ENCODE data around the gene XPO6.

Gene XPO6

GRCh38 chr16:28093385-28093725 lies 118.4 kb downstream of the XPO6 start:
- DNase-seq, result no peak

GRCh38 chr16:28092721-28093384 lies 118.9 kb downstream of the XPO6 start:
- DNase-seq, result no peak

DNA sequence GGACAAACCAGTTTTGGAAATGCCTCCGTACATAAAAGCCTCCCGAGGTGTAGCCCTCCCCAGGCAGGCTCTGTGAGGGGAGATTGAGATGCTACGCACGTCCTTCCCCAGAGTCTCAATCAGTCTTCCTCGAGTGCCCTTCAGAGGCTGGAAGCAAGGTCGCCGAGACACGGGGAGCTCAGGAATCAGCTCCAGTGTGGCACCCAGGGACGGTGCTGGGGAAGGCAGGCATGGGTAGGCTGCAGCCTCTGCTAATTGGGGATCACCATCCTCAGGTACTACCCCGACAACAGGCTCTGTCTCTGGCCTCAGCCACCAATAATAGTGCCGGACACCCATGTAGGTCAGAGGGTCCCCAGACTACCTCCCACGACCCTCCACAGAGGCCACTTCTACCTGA lies 120.1 kb downstream of the XPO6 start:
- no peak for DNase-seq

GRCh38 chr16:28090646-28091377 lies 121.0 kb downstream of the XPO6 start:
- DNase-seq, result no peak

DNA sequence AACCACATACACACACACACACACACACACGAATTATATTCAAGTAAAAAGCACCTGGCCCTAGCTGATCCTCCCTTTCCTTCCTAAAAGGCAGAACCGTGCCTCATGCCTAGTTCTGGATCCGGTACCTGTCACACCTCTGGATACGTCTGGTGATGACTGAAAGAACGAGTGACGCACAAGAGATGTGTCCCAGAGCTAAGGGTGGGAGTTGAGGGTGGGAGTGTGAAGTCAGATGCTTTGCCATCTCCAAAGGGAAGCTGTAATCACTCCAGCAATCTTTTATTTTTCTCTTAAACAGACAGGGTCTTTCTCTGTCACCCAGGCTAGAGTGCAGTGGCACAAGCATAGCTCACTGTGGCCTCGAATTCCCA lies 121.8 kb downstream of the XPO6 start:
- peak in 3 of 58 donors; percentile 10 to 23 (median 14) for DNase-seq

- DNase-seq, result peak in 1 of 58 donors; percentile 24
Measured at GRCh38 chr16:28089205-28089991, 122.4 kb downstream of the XPO6 start.

DNA sequence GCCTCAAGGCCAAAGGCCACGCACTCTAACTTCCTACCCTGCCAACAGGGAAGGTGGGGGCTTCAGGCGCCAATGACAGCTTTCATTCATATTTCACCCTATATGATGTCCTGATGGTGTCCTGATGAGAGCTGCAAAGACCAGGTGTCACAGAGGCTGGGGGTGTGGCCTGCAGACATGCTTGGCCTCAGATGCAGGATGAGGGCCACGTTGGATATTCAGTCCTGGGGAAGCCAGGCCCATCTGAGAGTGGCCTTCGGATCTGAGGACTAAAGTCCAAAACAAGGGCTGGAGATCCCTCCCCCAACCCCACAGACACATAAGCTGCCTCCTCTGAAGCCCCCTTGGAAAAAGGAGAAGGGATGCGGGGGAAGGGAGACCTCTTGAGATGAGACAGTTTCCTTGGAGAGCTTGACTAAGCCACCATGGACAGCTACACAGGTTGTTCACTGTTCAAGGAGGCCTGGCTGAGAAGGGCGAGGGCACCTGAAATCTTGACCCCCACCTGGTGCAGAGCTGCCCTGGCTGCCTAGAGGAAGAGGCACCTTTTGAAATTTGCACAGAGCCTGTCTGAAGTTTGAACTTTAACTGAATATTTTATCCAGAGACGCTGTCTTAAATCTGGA lies 124.0 kb downstream of the XPO6 start:
- no peak for DNase-seq

DNA sequence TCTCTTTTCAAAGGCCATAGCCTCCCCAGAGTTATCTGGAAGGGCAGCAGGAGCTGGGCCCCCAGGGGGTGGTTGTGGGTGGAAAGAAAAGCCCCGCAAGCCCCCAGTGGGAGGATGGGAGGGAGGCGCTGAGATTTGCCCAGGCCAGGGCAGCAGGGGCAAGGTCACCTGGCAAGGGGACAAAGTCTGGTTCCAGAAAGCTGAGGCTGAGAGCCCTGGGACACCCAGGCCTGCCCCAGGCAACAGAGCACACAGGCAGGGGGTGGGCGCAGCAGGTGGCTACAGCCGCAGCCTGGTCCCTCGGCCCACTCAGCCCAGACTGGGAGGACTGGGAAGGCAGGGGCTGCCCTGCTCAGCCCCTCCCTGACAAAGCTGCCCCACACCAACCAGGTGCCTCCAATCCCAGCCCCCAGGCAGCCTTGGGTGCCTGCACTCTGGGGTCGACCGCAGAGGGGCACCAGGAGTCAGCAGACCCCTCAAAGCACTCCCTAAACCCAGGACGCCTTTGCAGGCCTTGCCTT lies 124.6 kb downstream of the XPO6 start:
- no peak for DNase-seq

GRCh38 chr16:28086186-28087139 lies 125.3 kb downstream of the XPO6 start:
- DNase-seq, result no peak

DNA sequence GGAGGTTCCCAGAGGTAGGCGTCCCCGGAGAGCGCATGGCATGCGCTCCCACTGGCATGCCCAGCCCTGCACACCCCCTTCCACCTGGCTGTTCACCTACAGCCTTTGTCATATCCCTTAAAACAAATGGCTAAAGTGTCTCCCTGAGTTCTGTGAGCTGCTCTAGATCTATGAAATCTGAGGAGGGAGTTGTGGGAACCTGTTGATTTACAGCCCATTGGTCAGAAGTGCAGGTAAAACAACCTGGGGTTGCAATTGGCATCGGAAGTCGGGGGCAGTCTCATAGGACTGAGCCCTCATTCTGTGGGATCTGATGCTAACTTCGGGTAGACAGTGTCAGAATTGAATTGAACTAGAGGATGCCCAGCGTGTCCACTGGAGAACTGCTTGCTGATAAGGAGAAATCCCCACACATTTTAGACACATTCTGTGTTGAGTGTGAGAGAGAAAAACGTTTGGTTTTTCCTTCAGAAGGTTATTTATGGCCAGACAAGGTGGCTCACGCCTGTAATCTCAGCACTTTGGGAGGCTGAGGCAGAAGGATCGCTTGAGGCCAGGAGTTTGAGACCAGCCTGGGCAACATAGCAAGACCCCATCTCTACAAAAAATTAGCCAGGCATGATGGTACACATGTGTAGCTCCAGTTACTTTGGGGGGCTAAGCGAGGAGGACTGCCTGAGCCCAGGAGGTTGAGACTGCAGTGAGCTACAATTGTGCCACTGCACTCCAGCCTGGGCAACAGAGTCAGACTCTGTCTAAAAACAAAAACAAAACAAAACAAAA lies 126.2 kb downstream of the XPO6 start:
- DNase-seq, result no peak

DNA sequence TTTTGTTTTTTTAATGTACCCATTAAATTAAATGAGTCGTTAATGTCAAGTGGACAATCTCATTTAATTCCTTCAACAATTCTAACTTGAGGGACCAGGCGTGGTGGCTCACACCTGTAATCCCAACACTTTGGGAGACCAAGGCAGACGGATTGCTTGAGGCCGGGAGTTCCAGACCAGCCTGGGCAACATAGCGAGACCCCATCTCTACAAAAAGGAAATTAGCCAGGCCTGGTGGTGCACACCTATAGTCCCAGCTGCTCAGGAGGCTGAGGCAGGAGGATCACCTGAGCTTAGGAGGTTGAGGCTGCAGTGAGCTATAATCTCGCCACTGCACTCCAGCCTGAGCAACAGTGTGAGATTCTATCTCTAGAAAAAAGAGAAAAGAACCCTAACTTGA lies 127.6 kb downstream of the XPO6 start:
- DNase-seq, result no peak

DNA sequence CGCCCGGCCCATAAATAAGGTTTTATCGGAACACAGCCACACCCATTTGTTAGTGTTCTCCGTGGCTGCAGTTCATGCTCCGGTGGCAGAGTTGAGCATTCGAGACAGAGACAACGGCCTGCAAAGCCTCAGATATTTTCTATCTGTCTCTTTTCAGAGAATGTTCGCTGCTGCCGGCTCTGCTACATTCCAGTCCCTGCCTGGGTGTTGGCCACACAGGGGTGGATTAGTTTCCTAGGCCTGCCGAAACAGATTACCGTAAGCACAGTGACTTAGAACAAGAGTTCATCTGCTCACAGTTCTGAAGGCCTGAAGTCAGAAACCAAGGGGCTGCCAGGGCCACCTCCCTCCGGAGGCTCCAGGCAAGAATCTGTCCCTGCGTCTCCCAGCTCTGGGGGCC lies 129.1 kb downstream of the XPO6 start:
- no peak for DNase-seq

- no peak for DNase-seq
Measured at GRCh38 chr16:28081391-28081968, 130.3 kb downstream of the XPO6 start.

DNA sequence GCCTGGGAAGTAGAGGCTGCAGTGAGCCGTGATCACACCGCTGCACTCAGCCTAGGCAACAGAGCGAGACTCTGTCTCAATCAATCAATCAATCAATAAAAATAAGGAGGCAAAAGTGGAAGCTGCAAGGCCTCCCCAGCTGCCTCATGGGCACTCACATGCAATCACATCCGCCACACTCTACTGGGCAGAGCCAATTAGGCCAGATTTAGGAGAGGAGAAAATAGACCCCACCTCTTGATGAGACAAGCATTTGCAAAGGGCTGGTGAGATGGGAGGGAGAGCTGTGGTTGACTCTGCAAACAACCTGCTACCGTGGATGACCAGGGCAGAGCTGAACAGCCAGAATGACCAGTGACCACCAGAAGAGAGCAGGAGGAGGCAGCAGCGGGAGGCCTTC lies 133.5 kb downstream of the XPO6 start:
- DNase-seq, result no peak

GRCh38 chr16:28073836-28074235 lies 137.9 kb downstream of the XPO6 start:
- no peak for DNase-seq

GRCh38 chr16:28072087-28072486 lies 139.7 kb downstream of the XPO6 start:
- DNase-seq, result no peak

DNA sequence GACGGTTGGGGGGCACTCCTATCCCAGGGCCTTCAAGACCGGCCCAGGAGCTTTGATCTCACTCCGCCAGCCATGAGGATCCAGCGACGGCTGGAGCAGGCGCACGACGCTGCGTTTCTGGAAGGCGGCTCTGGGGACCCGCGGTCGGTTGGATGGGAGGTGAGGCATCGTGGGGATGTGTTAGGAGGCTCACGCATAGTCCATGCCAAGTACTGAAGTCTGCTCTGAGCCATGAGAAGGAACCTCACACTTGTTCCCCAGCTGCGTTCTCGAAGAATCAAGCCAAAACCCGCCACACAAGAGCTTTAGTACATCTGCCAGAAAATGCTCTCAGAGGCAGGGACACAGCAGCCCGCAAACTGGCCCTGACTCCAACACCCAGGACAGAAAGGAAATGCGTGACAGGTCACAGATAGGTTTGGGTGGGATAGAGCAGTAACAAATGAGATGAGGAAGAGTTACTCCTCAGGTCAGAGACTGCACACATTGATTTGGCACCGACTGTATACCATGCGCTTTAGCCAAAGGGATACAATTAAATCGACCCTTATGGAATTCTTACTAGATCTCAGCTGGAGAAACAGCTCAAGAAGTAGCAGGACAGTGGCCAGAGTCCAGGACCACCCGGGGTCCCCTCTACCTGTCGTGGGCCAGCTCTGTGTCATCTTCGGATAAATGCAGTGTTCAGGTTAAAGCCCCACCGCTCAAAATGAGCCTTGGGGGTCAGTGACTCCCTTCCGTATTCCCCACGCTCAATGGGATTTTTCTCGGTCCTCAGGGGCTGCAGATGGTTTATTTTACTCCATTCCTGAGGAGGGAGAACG lies 141.6 kb downstream of the XPO6 start:
- DNase-seq, result peak in 3 of 58 donors; percentile 7 to 27 (median 13)

DNA sequence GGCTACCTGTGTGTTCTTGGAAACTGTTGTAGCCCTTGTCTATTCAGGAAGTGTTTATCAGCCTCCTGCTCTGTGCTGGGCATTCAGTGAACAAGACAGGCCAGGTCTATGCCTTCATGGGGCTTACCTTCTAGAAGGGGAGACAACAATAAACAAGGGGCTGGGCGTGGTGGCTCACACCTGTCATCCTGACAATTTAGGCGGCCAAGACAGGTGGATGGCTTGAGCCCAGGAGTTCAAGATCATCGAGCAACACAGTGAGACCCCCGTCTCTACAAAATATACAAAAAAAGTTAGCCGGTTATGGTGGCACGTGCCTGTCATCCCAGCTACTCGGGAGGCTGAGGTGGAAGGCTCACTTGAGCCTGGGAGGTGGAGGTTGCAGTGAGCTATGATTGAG lies 142.8 kb downstream of the XPO6 start:
- DNase-seq, result no peak
